Type B pancreatic cell (in vitro differentiated cells): ENCODE results near the gene LYSMD2. TPM values are rescaled to one million over a fixed set of nuclear protein-coding genes. Genes with fewer than 3 reads are reported as not detected.

Experiments used
- DNase-seq: peaks from one replicate; pipeline ENCODE4 v3.0.0; 2021; ENCODE audit warnings: mixed read lengths; ENCODE audit not compliant: unreplicated experiment; ENCODE audit errors: extremely low spot score
- H3K27ac Mint-ChIP-seq: 2 replicates; pipeline ENCODE4 v1.8.0; 2021; ENCODE audit warnings: mild to moderate bottlenecking, mixed read lengths
- H3K27me3 Mint-ChIP-seq: 2 replicates; pipeline ENCODE4 v1.8.0; 2021; ENCODE audit warnings: mixed read lengths
- H3K36me3 Mint-ChIP-seq: 2 replicates; pipeline ENCODE4 v1.8.0; 2021; ENCODE audit warnings: mixed read lengths
- H3K4me1 Mint-ChIP-seq: one replicate; pipeline ENCODE4 v1.8.0; 2021; ENCODE audit warnings: mixed read lengths; ENCODE audit not compliant: unreplicated experiment
- H3K4me3 Mint-ChIP-seq: 2 replicates; pipeline ENCODE4 v1.8.0; 2021; ENCODE audit warnings: mild to moderate bottlenecking, mixed read lengths
- H3K9me3 Mint-ChIP-seq: 2 replicates; pipeline ENCODE4 v1.8.0; 2021; ENCODE audit warnings: mixed read lengths
- total RNA-seq: library from RNA; stranded (reverse); gene quantifications from 2 replicates; pipeline ENCODE4 v1.2.1, GENCODE V29; 2021; ENCODE audit warnings: low replicate concordance
- TF ChIP-seq, protein P1 (sequence below): fragments of 200-600 bp; sonication (generic); conservative IDR thresholded peaks from 2 replicates; pipeline ENCODE4 v1.5.0; 2021; ENCODE audit warnings: antibody characterized with exemption, mild to moderate bottlenecking

Gene LYSMD2
- total RNA-seq, 1 donor from 2014 or later = 3.9 TPM

DNA sequence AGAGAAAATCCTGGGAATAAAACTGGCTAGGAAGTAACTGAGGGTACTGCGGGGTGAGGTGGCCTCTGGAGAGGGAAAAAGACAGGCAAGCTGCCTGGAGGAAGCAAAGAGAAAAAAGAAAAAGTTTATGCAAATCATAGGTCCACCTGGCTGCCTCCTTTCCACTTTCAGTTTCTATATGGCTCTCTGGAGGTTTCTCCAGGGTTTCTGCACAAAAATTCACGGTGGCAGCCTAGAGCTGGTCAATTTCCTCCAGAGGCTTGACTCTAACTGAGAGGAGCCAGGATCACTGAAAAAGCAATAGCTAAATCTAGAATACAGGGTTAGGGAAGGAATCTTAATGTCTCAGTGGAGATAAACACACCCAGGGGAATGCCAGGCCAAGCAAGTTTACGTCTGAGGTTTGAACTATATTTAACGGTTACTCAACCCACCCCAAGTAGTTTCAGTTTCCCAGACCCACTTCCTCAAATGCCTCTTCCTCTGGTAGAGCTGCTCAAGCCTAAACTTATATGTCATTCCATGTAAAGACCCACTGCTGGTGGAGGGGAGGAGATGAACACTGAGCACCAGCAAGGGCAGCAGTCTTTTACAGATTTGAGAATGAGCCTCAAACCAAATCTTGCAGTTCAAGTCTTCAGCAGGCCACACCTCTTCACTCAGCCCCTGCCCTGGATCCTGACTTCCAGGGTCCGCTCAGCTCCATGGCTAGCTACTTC, 5.7 kb downstream of the LYSMD2 start:
- peaks cover 2% of the 10 kb centered on the region for H3K4me1 Mint-ChIP-seq
- TF ChIP-seq, protein P1, sequence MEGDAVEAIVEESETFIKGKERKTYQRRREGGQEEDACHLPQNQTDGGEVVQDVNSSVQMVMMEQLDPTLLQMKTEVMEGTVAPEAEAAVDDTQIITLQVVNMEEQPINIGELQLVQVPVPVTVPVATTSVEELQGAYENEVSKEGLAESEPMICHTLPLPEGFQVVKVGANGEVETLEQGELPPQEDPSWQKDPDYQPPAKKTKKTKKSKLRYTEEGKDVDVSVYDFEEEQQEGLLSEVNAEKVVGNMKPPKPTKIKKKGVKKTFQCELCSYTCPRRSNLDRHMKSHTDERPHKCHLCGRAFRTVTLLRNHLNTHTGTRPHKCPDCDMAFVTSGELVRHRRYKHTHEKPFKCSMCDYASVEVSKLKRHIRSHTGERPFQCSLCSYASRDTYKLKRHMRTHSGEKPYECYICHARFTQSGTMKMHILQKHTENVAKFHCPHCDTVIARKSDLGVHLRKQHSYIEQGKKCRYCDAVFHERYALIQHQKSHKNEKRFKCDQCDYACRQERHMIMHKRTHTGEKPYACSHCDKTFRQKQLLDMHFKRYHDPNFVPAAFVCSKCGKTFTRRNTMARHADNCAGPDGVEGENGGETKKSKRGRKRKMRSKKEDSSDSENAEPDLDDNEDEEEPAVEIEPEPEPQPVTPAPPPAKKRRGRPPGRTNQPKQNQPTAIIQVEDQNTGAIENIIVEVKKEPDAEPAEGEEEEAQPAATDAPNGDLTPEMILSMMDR = no peak
- H3K4me3 Mint-ChIP-seq = peak overlapping the region; percentile 65
- H3K36me3 Mint-ChIP-seq = no peaks in the 10 kb centered on the region
- H3K27me3 Mint-ChIP-seq = peaks cover 29% of the 10 kb centered on the region
- H3K27ac Mint-ChIP-seq = peak overlapping the region; percentile 61
- no peaks in the 10 kb centered on the region for H3K9me3 Mint-ChIP-seq
- DNase-seq = no peak

- peaks cover 4% of the 10 kb centered on the region for H3K27me3 Mint-ChIP-seq
- H3K4me1 Mint-ChIP-seq = peaks cover 9% of the 10 kb centered on the region
- no peak overlapping the region for H3K4me3 Mint-ChIP-seq
- DNase-seq = no peak
- no peaks in the 10 kb centered on the region for H3K36me3 Mint-ChIP-seq
- H3K27ac Mint-ChIP-seq = no peak overlapping the region
- no peaks in the 10 kb centered on the region for H3K9me3 Mint-ChIP-seq
- TF ChIP-seq, protein P1 = no peak
Measured at GRCh38 chr15:51727141-51727897, 10.1 kb downstream of the LYSMD2 start.

DNA sequence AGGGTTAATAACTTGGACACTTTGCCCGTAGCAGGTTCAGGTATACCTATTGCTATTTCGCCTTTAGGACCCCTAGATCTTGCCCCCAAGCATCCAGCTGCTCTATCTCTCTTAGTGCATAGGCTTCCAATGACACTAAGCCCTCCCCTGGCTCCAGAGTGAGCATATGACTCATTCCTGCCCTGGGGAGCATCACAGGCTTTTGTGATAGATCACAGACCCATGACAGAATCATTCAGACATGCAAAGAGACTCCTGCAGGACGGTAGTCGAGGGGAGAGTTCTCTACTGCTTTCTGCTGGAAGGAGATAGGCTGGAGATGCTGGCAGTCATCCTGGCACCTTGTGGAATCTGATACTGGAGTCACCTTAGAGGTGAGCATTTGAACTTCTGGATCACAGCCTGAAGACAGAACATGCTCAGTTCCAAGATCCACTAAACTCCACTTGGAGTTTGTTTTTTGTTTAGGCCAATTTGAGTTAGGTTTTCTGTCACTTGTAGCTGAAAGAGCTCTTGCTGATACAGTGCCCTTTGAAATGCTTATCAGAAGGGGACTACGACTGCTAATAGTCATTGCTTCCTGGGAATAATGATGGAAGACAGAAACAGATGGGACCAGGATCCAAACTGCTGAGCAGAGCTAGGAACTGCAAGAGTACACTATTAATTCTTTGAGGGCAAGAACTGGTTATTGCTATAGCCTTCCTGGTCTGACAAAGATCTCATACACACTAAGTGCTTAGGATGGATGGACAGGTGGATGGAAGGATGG, 11.0 kb downstream of the LYSMD2 start:
- Mint-ChIP-seq H3K4me1 (peaks cover 9% of the 10 kb centered on the region), H3K9me3 (no peaks in the 10 kb centered on the region), H3K27ac (peak overlapping the region; percentile 73), H3K4me3 (peak overlapping the region; percentile 40), H3K27me3 (peaks cover 4% of the 10 kb centered on the region), H3K36me3 (no peaks in the 10 kb centered on the region)
- TF ChIP-seq, protein P1 = no peak
- no peak for DNase-seq

DNA sequence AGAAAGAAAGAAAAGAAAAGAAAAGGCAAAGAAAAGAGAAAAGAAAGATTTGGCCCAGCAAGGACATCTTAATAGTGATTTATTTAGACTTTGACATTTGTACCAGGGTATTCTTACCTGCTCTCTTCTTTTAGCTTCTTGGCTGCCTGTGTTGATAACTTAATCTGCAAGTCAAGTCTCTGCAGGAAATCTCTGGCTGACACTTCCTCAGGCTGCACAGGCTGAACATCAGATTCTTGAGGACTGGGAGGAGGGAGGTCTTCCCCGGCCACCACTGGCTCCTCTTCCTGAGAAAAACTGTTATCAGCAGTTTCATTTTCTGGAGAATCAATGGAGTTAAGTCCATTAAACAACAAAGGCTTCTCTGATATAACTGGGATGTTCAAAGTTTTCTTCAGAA, 12.8 kb downstream of the LYSMD2 start:
- peaks cover 4% of the 10 kb centered on the region for H3K27me3 Mint-ChIP-seq
- H3K4me1 Mint-ChIP-seq = peaks cover 9% of the 10 kb centered on the region
- no peak for DNase-seq
- no peak overlapping the region for H3K4me3 Mint-ChIP-seq
- no peaks in the 10 kb centered on the region for H3K9me3 Mint-ChIP-seq
- no peaks in the 10 kb centered on the region for H3K36me3 Mint-ChIP-seq
- TF ChIP-seq, protein P1 = no peak
- H3K27ac Mint-ChIP-seq = peak overlapping the region; percentile 55

- H3K4me1 Mint-ChIP-seq = peaks cover 9% of the 10 kb centered on the region
- TF ChIP-seq, protein P1 = no peak
- no peak overlapping the region for H3K27ac Mint-ChIP-seq
- DNase-seq = no peak
- H3K4me3 Mint-ChIP-seq = no peak overlapping the region
- H3K36me3 Mint-ChIP-seq = no peaks in the 10 kb centered on the region
- no peaks in the 10 kb centered on the region for H3K9me3 Mint-ChIP-seq
- peaks cover 4% of the 10 kb centered on the region for H3K27me3 Mint-ChIP-seq
Measured at GRCh38 chr15:51724199-51724598, 13.3 kb downstream of the LYSMD2 start.
